Hepatocyte (in vitro differentiated cells): ENCODE results near the gene ROR2. TPM values are rescaled to one million over a fixed set of nuclear protein-coding genes. Genes with fewer than 3 reads are reported as not detected.

ENCODE experiments used
- DNase-seq: peaks from one replicate; pipeline ENCODE4 v3.0.0-alpha.2; 2016; ENCODE audit warnings: low spot score
- H2AFZ ChIP-seq: fragments of 200-600 bp; sonication (generic); 2 replicates; pipeline ENCODE4 v1.6.0; 2016; ENCODE audit warnings: antibody characterized with exemption, mild to moderate bottlenecking
- H3K27ac ChIP-seq: fragments of 200-600 bp; sonication (generic); 2 replicates; pipeline ENCODE4 v1.5.1; 2016; ENCODE audit warnings: mild to moderate bottlenecking
- H3K27me3 ChIP-seq: fragments of 200-600 bp; sonication (generic); 2 replicates; pipeline ENCODE4 v1.6.1; 2016
- H3K36me3 ChIP-seq: fragments of 200-600 bp; sonication (generic); replicated peaks from 2 replicates; pipeline ENCODE4 v1.5.1; 2016; ENCODE audit warnings: low read depth; ENCODE audit not compliant: insufficient read depth
- H3K4me1 ChIP-seq: fragments of 200-600 bp; sonication (generic); 2 replicates; pipeline ENCODE4 v1.5.1; 2016; ENCODE audit warnings: mild to moderate bottlenecking, moderate library complexity; ENCODE audit not compliant: insufficient read depth
- H3K4me2 ChIP-seq: fragments of 200-600 bp; sonication (generic); 2 replicates; pipeline ENCODE4 v1.6.0; 2016
- H3K4me3 ChIP-seq: fragments of 200-600 bp; sonication (generic); 2 replicates; pipeline ENCODE4 v1.5.1; 2016; ENCODE audit warnings: mild to moderate bottlenecking
- H3K79me2 ChIP-seq: fragments of 200-600 bp; sonication (generic); 2 replicates; pipeline ENCODE4 v1.6.0; 2017; ENCODE audit warnings: mild to moderate bottlenecking
- H3K9me2 ChIP-seq: fragments of 200-600 bp; sonication (generic); replicated peaks from 2 replicates; pipeline ENCODE4 v1.6.0; 2017; ENCODE audit warnings: mild to moderate bottlenecking; ENCODE audit not compliant: insufficient read depth
- H3K9me3 ChIP-seq: fragments of 200-600 bp; sonication (generic); 2 replicates; pipeline ENCODE4 v1.5.1; 2016; ENCODE audit warnings: low read depth, mild to moderate bottlenecking
- H4K20me1 ChIP-seq: fragments of 200-600 bp; sonication (generic); 2 replicates; pipeline ENCODE4 v1.6.0; 2016; ENCODE audit warnings: mild to moderate bottlenecking; ENCODE audit not compliant: insufficient read depth, poor library complexity, severe bottlenecking
- EZH2 ChIP-seq: fragments of 200-600 bp; sonication (generic); IDR thresholded peaks from 2 replicates; pipeline ENCODE4 v1.6.1; 2016; ENCODE audit warnings: antibody characterized with exemption, mild to moderate bottlenecking, borderline replicate concordance
- EZH2phosphoT487 ChIP-seq: fragments of 200-600 bp; sonication (generic); IDR thresholded peaks from one replicate; pipeline ENCODE4 v1.6.1; 2018; ENCODE audit warnings: antibody characterized with exemption, mild to moderate bottlenecking, low read depth, moderate library complexity; ENCODE audit not compliant: unreplicated experiment, severe bottlenecking
- WGBS: methylation state at CpG from one replicate; pipeline ENCODE4 v1.1.6; 2016; ENCODE audit warnings: low lambda C conversion rate; ENCODE audit errors: missing lambda C conversion rate; 5-methylcytosine and 5-hydroxymethylcytosine counted together
- polyA plus RNA-seq: library from polyadenylated mRNA; unstranded; fragments of >200 nt; fragmentation: Nextera tagmentation; extraction: Ambion mirVana; gene quantifications from 2 replicates; pipeline ENCODE4 v1.2.1, GENCODE V29; 2016
- total RNA-seq: library from RNA; depleted of rRNA; stranded (reverse); fragments of >200 nt; gene quantifications from 2 replicates; pipeline ENCODE4 v1.2.3, GENCODE V29; 2014
- TF ChIP-seq, protein P1 (sequence below): fragments of 200-600 bp; sonication (generic); IDR thresholded peaks from 2 replicates; pipeline ENCODE4 v1.5.1; 2016; ENCODE audit warnings: antibody characterized with exemption, mild to moderate bottlenecking; ENCODE audit not compliant: poor library complexity

ROR2 gene
- total and polyA plus RNA-seq, 2 experiments from 2014 or later = 25.6 to 29.5 TPM

DNA sequence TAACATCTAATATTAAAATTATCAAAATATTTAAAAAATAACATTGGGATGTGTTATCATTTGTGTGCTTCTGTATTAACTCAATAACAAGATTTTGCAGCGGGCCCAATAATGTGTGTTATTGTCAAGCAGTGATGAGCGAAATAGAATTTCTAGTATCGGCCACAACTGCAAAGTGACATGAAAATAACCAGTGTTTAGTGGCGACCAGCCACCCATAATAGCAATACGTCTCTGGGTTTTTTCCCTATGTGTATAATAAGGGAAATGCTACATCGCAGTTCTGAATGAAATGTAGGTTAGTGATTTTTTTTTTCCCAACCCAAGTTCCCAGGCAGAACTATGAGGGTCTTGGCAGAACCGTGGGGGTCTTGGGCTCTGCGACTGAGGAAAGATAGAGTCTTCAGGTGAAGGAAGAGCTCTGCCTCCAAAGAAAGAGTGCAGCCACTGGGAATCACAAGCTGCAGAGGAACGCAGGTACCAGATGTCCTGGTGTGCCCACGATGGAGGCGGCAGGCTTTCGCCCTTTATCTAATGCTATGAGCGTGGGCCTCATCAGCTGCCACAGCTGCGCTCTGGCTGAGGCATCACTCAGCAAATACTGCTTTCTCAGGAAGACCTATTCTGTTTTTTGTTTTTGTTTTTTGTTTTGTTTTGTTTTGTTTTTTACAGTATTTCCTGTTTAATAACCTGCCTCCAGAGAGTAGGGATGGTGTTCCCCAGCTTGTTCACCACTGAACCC is 235.0 kb downstream of the ROR2 start:
- Histone ChIP-seq H3K79me2 (no peaks in the 10 kb centered on the region), H3K27me3 (no peaks in the 10 kb centered on the region), H3K4me3 (no peak overlapping the region), H3K9me3 (no peaks in the 10 kb centered on the region), H3K9me2 (no peaks in the 10 kb centered on the region), H2AFZ (peak overlapping the region; percentile 39), H4K20me1 (no peaks in the 10 kb centered on the region), H3K27ac (no peak overlapping the region), H3K4me2 (peak overlapping the region; percentile 68), H3K36me3 (no peaks in the 10 kb centered on the region), H3K4me1 (no peaks in the 10 kb centered on the region)
- TF ChIP-seq EZH2 (no peak), EZH2phosphoT487 (no peak)
- TF ChIP-seq, protein P1, sequence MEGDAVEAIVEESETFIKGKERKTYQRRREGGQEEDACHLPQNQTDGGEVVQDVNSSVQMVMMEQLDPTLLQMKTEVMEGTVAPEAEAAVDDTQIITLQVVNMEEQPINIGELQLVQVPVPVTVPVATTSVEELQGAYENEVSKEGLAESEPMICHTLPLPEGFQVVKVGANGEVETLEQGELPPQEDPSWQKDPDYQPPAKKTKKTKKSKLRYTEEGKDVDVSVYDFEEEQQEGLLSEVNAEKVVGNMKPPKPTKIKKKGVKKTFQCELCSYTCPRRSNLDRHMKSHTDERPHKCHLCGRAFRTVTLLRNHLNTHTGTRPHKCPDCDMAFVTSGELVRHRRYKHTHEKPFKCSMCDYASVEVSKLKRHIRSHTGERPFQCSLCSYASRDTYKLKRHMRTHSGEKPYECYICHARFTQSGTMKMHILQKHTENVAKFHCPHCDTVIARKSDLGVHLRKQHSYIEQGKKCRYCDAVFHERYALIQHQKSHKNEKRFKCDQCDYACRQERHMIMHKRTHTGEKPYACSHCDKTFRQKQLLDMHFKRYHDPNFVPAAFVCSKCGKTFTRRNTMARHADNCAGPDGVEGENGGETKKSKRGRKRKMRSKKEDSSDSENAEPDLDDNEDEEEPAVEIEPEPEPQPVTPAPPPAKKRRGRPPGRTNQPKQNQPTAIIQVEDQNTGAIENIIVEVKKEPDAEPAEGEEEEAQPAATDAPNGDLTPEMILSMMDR = no peak
- DNase-seq = no peak
- WGBS = 86% methylated on average over 14 of the region's 14 CpGs

DNA sequence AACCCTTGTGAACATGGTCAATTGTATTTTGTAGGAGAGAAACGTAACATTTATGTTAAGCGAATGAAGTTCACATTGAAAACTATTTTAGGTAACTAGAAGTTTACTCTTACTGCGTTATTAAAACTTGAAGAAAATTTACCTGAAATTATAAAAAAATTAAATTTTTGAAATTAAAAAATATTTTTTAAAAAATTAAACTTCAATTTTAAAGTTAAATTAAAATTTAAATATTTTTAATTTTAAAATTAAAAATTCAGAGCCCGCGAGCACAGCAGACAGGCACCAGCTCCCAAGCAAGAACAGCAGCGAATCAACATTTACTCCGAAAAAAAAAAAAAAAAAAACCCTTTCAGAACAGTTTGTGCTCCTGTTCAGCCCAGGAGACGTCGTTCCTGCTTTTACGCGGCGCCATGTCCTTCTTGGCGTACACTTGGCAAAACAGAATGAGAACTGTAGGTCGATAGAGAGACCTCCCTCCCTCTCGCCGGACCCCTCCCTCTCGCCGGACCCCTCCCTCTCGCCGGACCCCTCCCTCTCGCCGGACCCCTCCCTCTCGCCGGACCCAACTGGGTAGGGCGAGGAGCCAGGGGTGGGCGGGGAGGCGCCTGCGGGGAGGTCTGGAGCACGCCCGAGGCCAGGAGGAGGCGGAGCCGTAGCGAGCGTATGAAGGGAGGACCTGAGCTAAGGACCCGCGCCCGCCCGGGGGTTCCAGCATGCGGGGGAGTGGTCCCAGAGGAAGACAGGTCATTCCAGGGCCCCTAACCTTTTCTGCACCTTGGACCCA is 235.8 kb downstream of the ROR2 start:
- peak overlapping the region; percentile 39 for H2AFZ ChIP-seq
- no peak overlapping the region for H3K27ac ChIP-seq
- H3K79me2 ChIP-seq = no peaks in the 10 kb centered on the region
- H3K27me3 ChIP-seq = no peaks in the 10 kb centered on the region
- H3K4me1 ChIP-seq = no peaks in the 10 kb centered on the region
- H4K20me1 ChIP-seq = no peaks in the 10 kb centered on the region
- no peak for TF ChIP-seq EZH2
- peak overlapping the region; percentile 68 for H3K4me2 ChIP-seq
- H3K36me3 ChIP-seq = no peaks in the 10 kb centered on the region
- no peaks in the 10 kb centered on the region for H3K9me2 ChIP-seq
- no peaks in the 10 kb centered on the region for H3K9me3 ChIP-seq
- no peak overlapping the region for H3K4me3 ChIP-seq
- DNase-seq = peak; percentile 73
- WGBS = 15% methylated on average over 26 of the region's 39 CpGs

DNA sequence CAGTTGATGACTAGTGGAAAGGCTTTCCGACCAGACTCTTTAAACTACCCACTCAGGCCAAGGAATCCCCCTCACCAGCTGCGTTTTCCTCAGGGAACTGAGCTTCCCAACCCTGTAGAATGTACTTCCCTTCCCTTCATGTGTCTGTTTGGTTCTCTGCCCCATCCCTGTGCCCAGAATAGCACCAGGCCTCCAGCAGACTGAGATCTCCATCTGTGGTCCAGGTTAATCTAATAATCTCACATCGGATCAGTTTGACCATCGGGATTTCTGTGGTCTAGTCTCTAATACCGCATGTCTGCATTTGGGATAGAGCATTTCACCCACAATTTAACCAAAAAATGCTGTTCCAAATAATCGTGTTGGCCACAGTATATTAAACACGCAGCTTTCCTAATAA is 237.2 kb downstream of the ROR2 start:
- Histone ChIP-seq H3K4me3 (no peak overlapping the region), H3K4me2 (no peak overlapping the region)
- WGBS = 78% methylated on average over 7 of the region's 7 CpGs

More for the DNA sequence above, 237.2 kb downstream of the ROR2 start:
- TF ChIP-seq EZH2phosphoT487 = no peak
- TF ChIP-seq, protein P1 = no peak
- no peak for TF ChIP-seq EZH2
- Histone ChIP-seq H3K27me3 (no peaks in the 10 kb centered on the region), H3K79me2 (no peaks in the 10 kb centered on the region), H3K36me3 (no peaks in the 10 kb centered on the region), H3K9me3 (no peaks in the 10 kb centered on the region), H3K4me1 (no peaks in the 10 kb centered on the region), H4K20me1 (no peaks in the 10 kb centered on the region), H3K9me2 (no peaks in the 10 kb centered on the region), H2AFZ (no peak overlapping the region), H3K27ac (no peak overlapping the region)
- DNase-seq = no peak
